Activated naive CD4-positive, alpha-beta T cell treated with anti-CD3 and anti-CD28 coated beads, Interleukin-2, amount 50 U/mL, for 72 hours (primary cell): ENCODE data around the gene KLHDC4. TPM values are rescaled to one million over a fixed set of nuclear protein-coding genes. Genes with fewer than 3 reads are reported as not detected.

Experiments
- ATAC-seq, 2 donors: fragments of 150-1000 bp; cut with Tn5 transposase; 2 replicates each; pipeline ENCODE4 v1.10.0; 2021; ENCODE audit warnings: mild to moderate bottlenecking in 2 of 2, moderate library complexity in 2 of 2
- DNase-seq, 2 donors: peaks; one replicate each; pipeline ENCODE4 v3.0.0; 2021 to 2022; ENCODE audit warnings: low spot score in 2 of 2
- H3K27ac Mint-ChIP-seq, 2 donors: one replicate each; pipeline ENCODE4 v1.8.0; 2022; ENCODE audit warnings: mild to moderate bottlenecking in 2 of 2, mixed read lengths in 2 of 2
- H3K36me3 Mint-ChIP-seq, 2 donors: one replicate each; pipeline ENCODE4 v1.8.0; 2022; ENCODE audit warnings: mixed read lengths in 2 of 2
- H3K9me3 Mint-ChIP-seq, 2 donors: one replicate each; pipeline ENCODE4 v1.8.0; 2022; ENCODE audit warnings: mixed read lengths in 2 of 2
- total RNA-seq, 2 donors: library from RNA; stranded (reverse); gene quantifications; one replicate each; pipeline ENCODE4 v1.2.3, GENCODE V29; 2022

Gene KLHDC4
- total RNA-seq, 2 donors from 2014 or later = 75.4 to 114 TPM

DNA sequence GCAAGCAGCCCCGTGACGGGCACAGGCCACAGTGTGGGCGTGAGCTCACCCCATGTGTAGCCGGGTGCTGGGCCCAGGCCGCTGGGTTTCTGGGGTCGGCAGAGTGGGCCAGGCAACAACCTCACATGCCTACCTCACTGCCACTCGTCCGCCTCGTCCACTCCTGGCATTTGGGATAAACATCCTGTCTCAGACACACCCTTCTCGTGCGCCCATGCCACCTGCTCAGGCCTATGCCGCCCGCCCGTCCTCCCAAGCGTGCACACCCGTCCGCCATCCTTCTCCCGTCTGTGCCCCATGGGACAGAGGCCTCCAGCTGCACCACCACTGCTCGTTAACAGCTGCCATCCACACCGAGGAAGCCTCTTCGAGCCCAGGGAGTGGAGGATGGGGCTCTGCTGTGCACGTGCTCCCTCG, 64.3 kb downstream of the KLHDC4 start:
- H3K36me3 Mint-ChIP-seq = peaks cover 6 to 13% of the 10 kb centered on the region in 2 donors
- H3K9me3 Mint-ChIP-seq = no peaks in the 10 kb centered on the region
- H3K27ac Mint-ChIP-seq = peak overlapping the region; percentile 61 to 62
- no peak for ATAC-seq
- no peak for DNase-seq

DNA sequence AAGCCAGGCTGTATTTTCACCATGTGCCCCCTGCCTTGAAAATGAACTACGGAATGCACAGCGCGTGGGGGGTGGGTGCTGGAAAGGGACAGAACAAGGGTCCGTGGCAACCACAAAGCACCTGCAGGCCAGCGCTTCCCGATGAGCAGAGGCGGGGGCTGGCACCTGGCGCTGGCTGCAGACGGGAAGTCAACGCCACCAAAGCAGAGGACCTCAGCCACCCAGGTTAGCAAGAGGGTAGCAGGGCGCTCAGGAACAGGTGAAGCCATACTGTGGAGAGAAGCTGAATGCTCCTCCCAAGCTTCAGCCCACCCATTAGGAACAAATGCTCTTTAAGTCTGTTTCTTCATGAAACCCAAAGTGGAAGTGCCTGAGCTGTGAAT, 64.7 kb downstream of the KLHDC4 start:
- Mint-ChIP-seq H3K36me3 (peaks cover 6 to 13% of the 10 kb centered on the region in 2 donors), H3K27ac (peak overlapping the region; percentile 62 to 83), H3K9me3 (no peaks in the 10 kb centered on the region)
- DNase-seq (no peak), ATAC-seq (no peak)

GRCh38 chr16:87700406-87701077, 65.2 kb downstream of the KLHDC4 start:
- peaks cover 6 to 13% of the 10 kb centered on the region in 2 donors for H3K36me3 Mint-ChIP-seq
- no peaks in the 10 kb centered on the region for H3K9me3 Mint-ChIP-seq
- H3K27ac Mint-ChIP-seq = peak overlapping the region; percentile 62 to 83
- ATAC-seq (no peak), DNase-seq (no peak)

DNA sequence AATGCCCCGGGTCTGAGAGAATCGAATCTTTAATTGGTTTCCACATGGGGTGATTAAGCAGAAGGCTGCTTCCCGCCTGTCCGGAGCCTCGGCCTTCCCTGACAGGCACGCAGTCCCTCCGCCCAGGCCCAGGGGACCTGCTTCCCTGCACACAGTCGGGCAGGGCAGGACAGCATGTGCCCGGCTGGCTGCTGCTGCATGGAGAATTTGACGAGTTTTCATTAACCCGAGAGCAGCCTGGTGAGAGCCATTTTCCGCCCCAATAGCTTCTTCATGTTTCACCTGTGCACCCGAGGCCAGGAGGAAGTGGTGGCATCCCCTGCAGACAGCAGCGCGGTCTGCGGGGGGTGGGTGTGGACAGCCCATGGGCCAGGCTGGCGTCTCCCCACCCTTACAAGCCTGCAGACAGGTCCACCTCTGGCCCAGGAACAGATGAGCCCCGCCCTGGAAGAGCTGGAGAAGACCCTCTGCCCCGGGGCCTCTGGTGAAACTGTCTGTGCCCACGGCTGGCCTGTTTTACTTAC, 67.0 kb downstream of the KLHDC4 start:
- Mint-ChIP-seq H3K27ac (peak overlapping the region; percentile 64 to 96), H3K9me3 (no peaks in the 10 kb centered on the region), H3K36me3 (peaks cover 6 to 13% of the 10 kb centered on the region in 2 donors)
- ATAC-seq (peak in 1 of 2 donors; percentile 18), DNase-seq (no peak)

DNA sequence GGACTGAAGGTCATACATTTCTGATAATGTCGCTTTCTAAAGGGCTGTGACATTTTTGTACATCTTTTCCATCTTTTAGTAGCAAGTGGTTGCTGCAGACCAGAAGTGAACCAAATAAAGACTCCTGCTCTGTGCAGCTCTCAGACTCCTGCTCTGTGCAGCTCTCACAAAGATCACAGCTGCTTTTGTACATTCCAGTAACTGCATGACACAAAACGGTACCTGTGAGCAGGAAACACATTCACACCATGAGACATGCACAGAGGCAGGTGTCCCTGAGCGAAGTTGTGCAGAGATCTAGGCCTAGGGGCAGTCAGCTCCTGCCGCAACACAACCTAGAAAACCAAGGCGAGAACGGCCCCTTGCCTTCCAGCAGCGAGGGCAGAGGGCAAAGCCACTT, 67.5 kb downstream of the KLHDC4 start:
- Mint-ChIP-seq H3K9me3 (no peaks in the 10 kb centered on the region), H3K27ac (peak overlapping the region; percentile 64 to 96), H3K36me3 (peaks cover 6 to 8% of the 10 kb centered on the region in 2 donors)
- DNase-seq (peak in 1 of 2 donors; percentile 39), ATAC-seq (peak; percentile 38 to 82)

DNA sequence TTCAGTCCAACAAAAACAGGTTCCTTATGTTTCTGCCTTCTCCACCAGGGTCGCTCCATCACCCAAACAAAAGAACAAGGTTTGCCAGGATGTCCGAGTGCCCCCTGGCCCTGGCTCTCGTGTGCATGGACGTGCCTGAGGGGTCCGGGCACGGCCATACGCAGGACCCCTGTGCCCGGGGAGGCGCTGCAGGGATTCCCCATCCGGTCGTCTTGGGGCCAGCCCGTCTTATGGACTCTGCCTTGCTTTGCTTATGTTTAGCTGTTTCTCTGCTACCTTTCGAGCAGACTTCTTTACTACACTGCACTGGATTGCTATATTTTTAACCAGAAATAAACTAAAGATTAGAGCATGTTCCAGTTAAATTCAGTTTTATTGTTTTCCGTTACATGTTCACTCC, 68.0 kb downstream of the KLHDC4 start:
- Mint-ChIP-seq H3K9me3 (no peaks in the 10 kb centered on the region), H3K36me3 (peaks cover 4 to 6% of the 10 kb centered on the region in 2 donors), H3K27ac (peak overlapping the region; percentile 64 to 96)
- ATAC-seq (no peak), DNase-seq (no peak)

GRCh38 chr16:87697256-87697655, 68.5 kb downstream of the KLHDC4 start:
- ATAC-seq = no peak
- Mint-ChIP-seq H3K9me3 (no peaks in the 10 kb centered on the region), H3K36me3 (peaks cover 0 to 6% of the 10 kb centered on the region in 2 donors), H3K27ac (peak overlapping the region; percentile 64 to 96)
- DNase-seq = no peak

DNA sequence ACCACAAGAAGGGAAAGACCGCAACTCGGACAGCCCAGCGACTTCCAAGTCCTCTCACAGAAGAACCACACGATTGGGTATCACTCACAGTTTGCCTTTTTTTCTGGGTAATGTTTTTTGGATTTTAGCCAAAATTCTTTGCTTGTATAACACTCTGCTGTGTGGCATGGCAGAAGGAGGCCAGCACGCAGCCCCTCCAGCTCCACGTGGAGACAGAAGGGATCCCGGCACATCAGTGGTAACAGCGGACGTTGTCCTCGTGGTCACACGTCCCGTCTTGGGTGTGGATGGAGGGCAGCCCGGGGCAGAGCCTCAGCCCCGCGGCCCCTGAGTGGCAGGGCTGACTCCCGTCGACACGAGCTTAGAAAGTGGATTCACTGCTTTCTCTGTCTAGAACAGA, 69.1 kb downstream of the KLHDC4 start:
- Mint-ChIP-seq H3K9me3 (no peaks in the 10 kb centered on the region), H3K27ac (peak overlapping the region; percentile 64 to 77), H3K36me3 (peaks cover 0 to 6% of the 10 kb centered on the region in 2 donors)
- no peak for ATAC-seq
- DNase-seq = no peak

- Mint-ChIP-seq H3K9me3 (no peaks in the 10 kb centered on the region), H3K36me3 (peaks cover 0 to 6% of the 10 kb centered on the region in 2 donors), H3K27ac (peak overlapping the region in 1 of 2 donors; percentile 29)
- DNase-seq = no peak
- no peak for ATAC-seq
Observed at GRCh38 chr16:87695534-87695933, 70.3 kb downstream of the KLHDC4 start.

DNA sequence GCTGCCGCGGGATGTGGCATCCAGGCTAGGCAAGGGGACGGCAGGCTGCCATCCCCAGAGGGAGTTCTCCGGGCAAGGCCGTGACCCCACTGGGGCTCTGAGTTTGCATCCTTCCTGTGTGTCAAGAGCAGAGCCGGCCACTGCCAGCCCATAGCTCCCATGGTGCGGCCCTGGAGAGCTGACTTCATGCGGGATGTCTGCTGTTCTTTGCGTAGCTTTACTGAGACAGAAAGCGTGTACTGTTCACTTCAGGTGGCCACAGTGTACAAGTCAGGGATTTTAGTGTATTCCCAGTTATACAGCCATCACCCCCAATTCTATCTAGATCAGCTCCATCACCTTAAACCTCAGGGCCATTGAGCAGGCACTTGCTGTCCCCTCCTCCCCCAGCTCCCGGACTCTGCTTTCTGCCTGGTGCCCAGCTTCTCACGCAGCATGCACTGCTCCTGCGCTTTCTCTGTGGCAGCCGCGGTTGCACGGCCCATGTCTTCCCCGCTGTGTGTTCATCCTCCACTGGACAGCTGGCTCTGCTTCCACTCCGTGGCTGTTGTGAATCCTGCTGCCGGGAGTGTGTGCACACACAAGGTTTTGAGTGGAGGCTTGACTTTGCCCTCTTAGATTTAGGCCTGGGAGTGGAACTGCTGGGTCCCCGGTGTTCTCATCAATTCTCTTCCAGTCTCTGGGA, 71.2 kb downstream of the KLHDC4 start:
- Mint-ChIP-seq H3K27ac (peak overlapping the region; percentile 24 to 92), H3K36me3 (peaks cover 0 to 6% of the 10 kb centered on the region in 2 donors)
- no peak for ATAC-seq

DNA sequence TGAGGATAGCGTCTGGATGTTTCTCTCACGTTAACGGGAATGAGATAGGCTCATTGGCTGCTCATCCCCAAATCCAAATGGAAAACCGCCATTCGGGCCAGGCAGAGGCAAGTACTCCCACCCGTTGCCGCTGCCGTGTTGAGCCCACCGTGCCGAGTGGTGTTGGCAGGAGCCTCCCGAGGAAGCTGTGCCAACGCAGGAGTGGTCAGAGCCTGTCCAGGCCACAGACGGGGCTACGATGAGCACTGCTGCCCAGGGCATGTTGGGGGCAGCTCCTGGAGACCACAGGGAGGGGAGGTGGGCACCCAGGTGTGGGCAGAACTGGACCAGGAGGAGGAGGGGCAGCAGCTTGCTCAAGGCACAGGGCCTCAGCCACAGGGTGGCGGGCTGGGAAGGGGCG, 72.0 kb downstream of the KLHDC4 start:
- no peaks in the 10 kb centered on the region for H3K9me3 Mint-ChIP-seq
- no peak for ATAC-seq
- H3K36me3 Mint-ChIP-seq = peaks cover 0 to 6% of the 10 kb centered on the region in 2 donors
- H3K27ac Mint-ChIP-seq = no peak overlapping the region
- no peak for DNase-seq

More for the DNA sequence above, 71.2 kb downstream of the KLHDC4 start:
- H3K9me3 Mint-ChIP-seq = no peaks in the 10 kb centered on the region
- no peak for DNase-seq

- H3K27ac Mint-ChIP-seq = peak overlapping the region in 1 of 2 donors; percentile 68
- no peaks in the 10 kb centered on the region for H3K9me3 Mint-ChIP-seq
- H3K36me3 Mint-ChIP-seq = peaks cover 0 to under 1% of the 10 kb centered on the region in 2 donors
- DNase-seq (no peak), ATAC-seq (no peak)
Observed at GRCh38 chr16:87692756-87693155, 73.0 kb downstream of the KLHDC4 start.

DNA sequence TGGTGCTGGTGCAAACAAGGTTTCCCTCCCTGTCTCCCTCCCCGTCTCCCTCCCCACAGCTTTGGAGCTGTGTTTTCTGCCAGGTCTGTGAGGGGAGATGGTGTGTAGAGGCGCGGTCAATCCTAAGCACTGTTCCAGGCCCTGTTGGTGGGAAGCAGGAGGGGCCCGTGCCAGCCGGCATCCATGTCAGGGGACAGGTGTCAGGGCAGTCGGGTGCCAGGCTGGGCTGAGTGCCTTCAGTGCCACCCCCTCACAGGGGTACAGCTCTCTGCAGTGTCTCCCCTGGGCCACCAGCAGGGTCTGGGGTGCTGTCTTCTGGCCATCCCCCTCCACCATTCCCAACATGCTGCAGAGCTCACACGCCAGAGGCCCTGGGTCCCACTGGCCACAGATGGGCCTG, 73.6 kb downstream of the KLHDC4 start:
- ATAC-seq (no peak), DNase-seq (no peak)
- H3K9me3 Mint-ChIP-seq = no peaks in the 10 kb centered on the region
- H3K36me3 Mint-ChIP-seq = no peaks in the 10 kb centered on the region
- H3K27ac Mint-ChIP-seq = no peak overlapping the region

DNA sequence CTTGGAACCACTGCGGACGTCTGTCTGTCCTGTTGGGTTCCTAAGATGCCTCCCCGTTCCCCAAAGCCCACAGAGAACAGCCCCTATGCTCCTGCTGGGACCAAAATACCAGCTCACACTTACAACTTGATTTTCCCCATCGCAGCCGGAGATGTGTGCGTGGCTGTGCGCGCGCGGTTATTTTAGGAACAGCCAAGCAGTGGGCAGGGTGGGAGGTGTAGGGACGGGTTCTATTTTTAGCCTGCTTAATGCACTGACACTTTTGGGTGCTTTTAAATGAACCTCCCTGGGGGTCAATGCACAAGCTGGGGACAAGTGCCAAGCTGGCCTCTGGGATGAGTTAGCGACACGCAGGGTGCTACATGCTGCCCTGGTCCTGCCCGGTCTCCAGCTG, 74.1 kb downstream of the KLHDC4 start:
- Mint-ChIP-seq H3K27ac (no peak overlapping the region), H3K9me3 (no peaks in the 10 kb centered on the region), H3K36me3 (no peaks in the 10 kb centered on the region)
- no peak for ATAC-seq
- DNase-seq = no peak

DNA sequence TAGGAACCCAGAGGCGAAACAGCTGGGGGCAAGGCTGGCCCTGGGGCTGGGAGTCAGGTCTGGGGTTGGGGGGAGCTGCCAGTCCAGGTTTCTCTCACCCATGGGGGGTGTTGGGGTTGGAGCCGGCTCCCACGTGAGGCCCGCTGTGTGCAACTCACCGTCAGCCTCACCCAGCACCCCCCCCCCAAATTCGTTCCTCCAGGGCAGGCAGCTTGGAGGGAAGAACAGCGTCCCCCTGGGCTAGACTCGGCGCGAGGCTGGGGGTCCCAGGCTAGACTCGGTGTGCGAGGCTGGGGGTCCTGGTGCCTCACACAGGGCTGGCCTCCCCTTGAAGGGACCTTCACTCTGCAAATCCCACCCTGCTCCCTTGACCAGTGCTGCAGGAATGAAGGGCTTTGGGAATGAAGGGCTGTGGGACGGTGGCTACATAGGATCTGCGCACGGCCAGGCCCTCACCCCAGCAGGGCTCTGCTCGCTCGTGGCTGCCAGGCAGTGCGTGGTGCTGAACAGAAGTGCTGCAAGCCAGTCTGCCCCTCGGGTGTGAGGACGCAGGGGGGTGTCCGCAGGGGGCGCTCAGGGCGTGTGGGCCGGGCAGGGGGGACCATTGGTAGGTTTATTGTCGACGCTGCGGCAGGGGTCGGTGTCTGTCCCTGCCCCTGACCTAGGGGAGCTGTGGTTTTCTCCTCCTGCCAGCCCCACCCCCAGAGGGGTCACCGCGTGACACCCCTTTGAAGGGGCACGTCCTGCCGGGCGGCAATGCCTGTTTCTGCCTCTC, 74.7 kb downstream of the KLHDC4 start:
- DNase-seq (no peak), ATAC-seq (no peak)
- no peaks in the 10 kb centered on the region for H3K36me3 Mint-ChIP-seq
- H3K27ac Mint-ChIP-seq = no peak overlapping the region
- H3K9me3 Mint-ChIP-seq = no peaks in the 10 kb centered on the region

- DNase-seq (no peak), ATAC-seq (no peak)
- Mint-ChIP-seq H3K36me3 (no peaks in the 10 kb centered on the region), H3K9me3 (no peaks in the 10 kb centered on the region), H3K27ac (no peak overlapping the region)
Observed at GRCh38 chr16:87689956-87690465, 75.8 kb downstream of the KLHDC4 start.
